ENCODE measurements around the gene PRMT9. TPM values are rescaled to one million over a fixed set of nuclear protein-coding genes. Genes with fewer than 3 reads are reported as not detected.

Gene PRMT9
- total RNA-seq, 4 donors from 2014 or later = 7.3 to 14.1 (median 10.5) TPM

DNA sequence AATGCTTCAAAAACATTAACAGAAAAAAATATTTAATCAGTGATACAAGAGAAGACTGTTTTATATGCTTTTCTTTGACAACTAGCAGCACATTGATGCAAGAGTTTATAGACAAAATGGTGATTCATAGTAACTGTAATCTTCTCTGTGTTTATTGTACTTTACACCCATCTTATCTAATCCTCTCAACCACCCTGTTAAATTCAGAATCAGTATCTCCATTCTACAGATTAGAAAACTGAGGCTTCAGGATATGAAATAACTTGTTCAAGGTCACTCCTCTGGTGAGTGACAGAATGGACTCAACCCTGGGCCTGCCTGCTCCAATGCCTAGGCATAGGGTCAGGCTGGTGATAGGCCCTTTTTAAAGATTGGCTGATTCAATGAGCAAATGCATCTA is 92.9 kb downstream of the PRMT9 start:
- TF ChIP-seq, protein P1, sequence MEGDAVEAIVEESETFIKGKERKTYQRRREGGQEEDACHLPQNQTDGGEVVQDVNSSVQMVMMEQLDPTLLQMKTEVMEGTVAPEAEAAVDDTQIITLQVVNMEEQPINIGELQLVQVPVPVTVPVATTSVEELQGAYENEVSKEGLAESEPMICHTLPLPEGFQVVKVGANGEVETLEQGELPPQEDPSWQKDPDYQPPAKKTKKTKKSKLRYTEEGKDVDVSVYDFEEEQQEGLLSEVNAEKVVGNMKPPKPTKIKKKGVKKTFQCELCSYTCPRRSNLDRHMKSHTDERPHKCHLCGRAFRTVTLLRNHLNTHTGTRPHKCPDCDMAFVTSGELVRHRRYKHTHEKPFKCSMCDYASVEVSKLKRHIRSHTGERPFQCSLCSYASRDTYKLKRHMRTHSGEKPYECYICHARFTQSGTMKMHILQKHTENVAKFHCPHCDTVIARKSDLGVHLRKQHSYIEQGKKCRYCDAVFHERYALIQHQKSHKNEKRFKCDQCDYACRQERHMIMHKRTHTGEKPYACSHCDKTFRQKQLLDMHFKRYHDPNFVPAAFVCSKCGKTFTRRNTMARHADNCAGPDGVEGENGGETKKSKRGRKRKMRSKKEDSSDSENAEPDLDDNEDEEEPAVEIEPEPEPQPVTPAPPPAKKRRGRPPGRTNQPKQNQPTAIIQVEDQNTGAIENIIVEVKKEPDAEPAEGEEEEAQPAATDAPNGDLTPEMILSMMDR (IDR thresholded peaks at IDR 0.05; ENCODE audit: low read depth) = no peak

DNA sequence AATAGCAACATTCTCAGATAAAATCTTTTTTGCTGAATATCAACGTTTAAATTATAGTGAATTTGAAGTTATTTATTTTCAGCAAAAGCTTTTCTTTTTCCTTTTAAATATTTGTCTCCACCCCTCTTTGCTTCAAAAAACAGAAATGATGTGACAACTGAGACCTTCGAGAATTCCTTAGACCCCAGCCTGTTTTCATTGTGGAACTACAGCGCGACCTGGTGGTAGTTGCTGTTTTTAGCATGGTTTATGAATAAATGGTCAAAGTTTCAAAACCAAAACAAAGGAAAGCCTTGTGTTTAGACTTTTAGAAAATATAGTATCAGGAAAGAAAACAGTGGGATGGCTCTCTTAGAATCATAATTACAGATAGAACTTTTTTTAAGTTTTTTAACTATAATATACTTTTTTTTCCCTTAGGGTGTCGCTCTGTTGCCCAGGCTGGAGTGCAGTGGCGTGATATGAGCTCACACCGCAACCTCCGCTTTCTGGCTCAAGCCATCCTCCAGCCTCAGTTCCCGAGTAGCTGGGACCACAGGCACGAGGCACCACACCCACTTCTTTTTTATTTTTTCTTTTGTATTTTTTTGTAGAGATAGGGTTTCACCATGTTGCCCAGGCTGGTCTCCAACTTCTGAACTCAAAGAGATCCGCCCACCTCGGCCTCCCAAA is 93.6 kb downstream of the PRMT9 start:
- TF ChIP-seq, protein P1 (IDR thresholded peaks at IDR 0.05; ENCODE audit: low read depth) = no peak

DNA sequence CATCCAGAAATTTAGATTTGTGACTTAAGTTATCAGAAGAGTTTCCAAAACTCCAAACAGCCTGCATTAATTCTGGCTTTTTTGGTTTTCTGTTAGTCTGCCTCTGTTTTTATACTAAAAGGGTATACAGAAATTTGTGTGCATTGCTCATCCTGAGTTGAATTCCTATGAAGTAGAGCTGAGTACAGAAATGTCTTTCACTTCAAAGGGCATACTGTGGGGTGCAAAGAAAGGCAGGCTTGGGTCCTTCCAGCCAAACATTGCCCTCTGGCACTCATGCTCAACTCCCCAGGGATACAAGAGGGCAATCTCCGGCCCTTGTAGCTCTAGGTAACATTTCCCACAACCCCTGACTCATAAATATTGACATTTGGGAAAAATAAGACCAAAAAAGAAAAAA is 94.4 kb downstream of the PRMT9 start:
- TF ChIP-seq, protein P1 (IDR thresholded peaks at IDR 0.05; ENCODE audit: low read depth) = no peak

Other genes starting within 250 kb of the PRMT9 start
- gene EDNRA, start 203.1 kb downstream of the PRMT9 start, total RNA-seq = 1 to 10 TPM; 2.9 to 8.0 (median 4.8) TPM
- 10 to 100 TPM; 14.5 to 35.0 (median 23.7) TPM for gene TMEM184C, start 66.8 kb downstream of the PRMT9 start, total RNA-seq
- gene ARHGAP10, start 47.9 kb upstream of the PRMT9 start, total RNA-seq = 100 to 1,000 TPM in 2 of 4 donors, 10 to 100 TPM in 2; 77.1 to 129 (median 98.1) TPM